H9 (cell line): ENCODE data around the gene CRPPA. TPM values are rescaled to one million over a fixed set of nuclear protein-coding genes. Genes with fewer than 3 reads are reported as not detected.

Experiments
- DNase-seq: peaks from one replicate; pipeline ENCODE4 v3.0.0-alpha.2; 2017
- H2AFZ ChIP-seq: one replicate; pipeline ENCODE4 v1.6.1; 2013; ENCODE audit warnings: mild to moderate bottlenecking, low read length, control low read depth, moderate library complexity
- H2AK5ac ChIP-seq: 2 replicates; pipeline ENCODE4 v1.6.1; 2013; ENCODE audit warnings: low read length, control low read depth, mixed read lengths; ENCODE audit not compliant: insufficient read length
- H2BK120ac ChIP-seq: one replicate; pipeline ENCODE4 v1.6.1; 2013; ENCODE audit warnings: low read depth, mild to moderate bottlenecking, low read length, control low read depth, inconsistent platforms; ENCODE audit not compliant: poor library complexity, severe bottlenecking
- H2BK12ac ChIP-seq: 2 replicates; pipeline ENCODE4 v1.6.1; 2013; ENCODE audit warnings: low read length, control low read depth, mixed read lengths, low read depth; ENCODE audit not compliant: insufficient read length
- H2BK15ac ChIP-seq: 2 replicates; pipeline ENCODE4 v1.6.1; 2013; ENCODE audit warnings: low read depth, low read length, control low read depth
- H2BK20ac ChIP-seq: one replicate; pipeline ENCODE4 v1.6.1; 2013; ENCODE audit warnings: low read depth, mild to moderate bottlenecking, low read length, control low read depth, inconsistent platforms; ENCODE audit not compliant: poor library complexity, severe bottlenecking
- H2BK5ac ChIP-seq: 2 replicates; pipeline ENCODE4 v1.6.1; 2013; ENCODE audit warnings: low read length, control low read depth, mixed read lengths; ENCODE audit not compliant: insufficient read length
- H3K14ac ChIP-seq: 2 replicates; pipeline ENCODE4 v1.6.1; 2013; ENCODE audit warnings: low read length, control low read depth; ENCODE audit not compliant: insufficient read depth
- H3K18ac ChIP-seq: 2 replicates; pipeline ENCODE4 v1.6.1; 2013; ENCODE audit warnings: low read depth, mild to moderate bottlenecking, mixed read lengths, low read length, control low read depth; ENCODE audit not compliant: insufficient read length
- H3K23ac ChIP-seq: 2 replicates; pipeline ENCODE4 v1.6.1; 2013; ENCODE audit warnings: low read length, control low read depth, mixed read lengths, low read depth; ENCODE audit not compliant: insufficient read length
- H3K23me2 ChIP-seq: 2 replicates; pipeline ENCODE4 v1.6.1; 2013; ENCODE audit warnings: low read depth, mild to moderate bottlenecking, mixed read lengths, low read length, control low read depth; ENCODE audit not compliant: insufficient read length, poor library complexity, severe bottlenecking
- H3K27ac ChIP-seq: 2 replicates; pipeline ENCODE4 v1.5.1; 2013; ENCODE audit warnings: low read length, control low read depth, mixed read lengths, low read depth; ENCODE audit not compliant: insufficient read length
- H3K27me3 ChIP-seq: 2 replicates; pipeline ENCODE4 v1.6.1; 2013; ENCODE audit warnings: low read length, control low read depth, inconsistent platforms; ENCODE audit not compliant: insufficient read depth
- H3K4ac ChIP-seq: 2 replicates; pipeline ENCODE4 v1.6.1; 2013; ENCODE audit warnings: low read depth, mild to moderate bottlenecking, control low read depth, inconsistent platforms, low read length, moderate library complexity
- H3K4me1 ChIP-seq: 2 replicates; pipeline ENCODE4 v1.6.1; 2013; ENCODE audit warnings: low read length, control low read depth, inconsistent platforms; ENCODE audit not compliant: insufficient read depth
- H3K4me2 ChIP-seq: 2 replicates; pipeline ENCODE4 v1.6.1; 2013; ENCODE audit warnings: low read length, control low read depth, mixed read lengths; ENCODE audit not compliant: insufficient read length, insufficient read depth
- H3K56ac ChIP-seq: 2 replicates; pipeline ENCODE4 v1.6.1; 2013; ENCODE audit warnings: low read depth, mild to moderate bottlenecking, mixed read lengths, low read length, control low read depth; ENCODE audit not compliant: insufficient read length
- H3K79me1 ChIP-seq: 2 replicates; pipeline ENCODE4 v1.6.1; 2013; ENCODE audit warnings: low read depth, mild to moderate bottlenecking, moderate library complexity, low read length, control low read depth, inconsistent platforms; ENCODE audit not compliant: insufficient read depth, poor library complexity, severe bottlenecking
- H3K79me2 ChIP-seq: 2 replicates; pipeline ENCODE4 v1.6.1; 2013; ENCODE audit warnings: low read length, control low read depth, inconsistent platforms; ENCODE audit not compliant: insufficient read depth
- H3K9ac ChIP-seq: 2 replicates; pipeline ENCODE4 v1.6.1; 2013; ENCODE audit warnings: low read length, control low read depth, mixed read lengths; ENCODE audit not compliant: insufficient read length; ENCODE audit errors: extremely low read depth
- H3K9me3 ChIP-seq: one replicate; pipeline ENCODE4 v1.6.1; 2013; ENCODE audit warnings: low read depth, low read length, inconsistent platforms; ENCODE audit not compliant: control insufficient read depth
- H3T11ph ChIP-seq: one replicate; pipeline ENCODE4 v1.6.1; 2013; ENCODE audit warnings: mild to moderate bottlenecking, low read length, control low read depth, inconsistent platforms
- H4K20me1 ChIP-seq: one replicate; pipeline ENCODE4 v1.6.1; 2013; ENCODE audit not compliant: control insufficient read depth, insufficient read length, insufficient read depth
- H4K5ac ChIP-seq: 2 replicates; pipeline ENCODE4 v1.6.1; 2013; ENCODE audit warnings: low read depth, mild to moderate bottlenecking, mixed read lengths, low read length, control low read depth; ENCODE audit not compliant: insufficient read length
- H4K8ac ChIP-seq: replicated peaks from 2 replicates; pipeline ENCODE4 v1.6.1; 2013; ENCODE audit warnings: low read length, control low read depth, mixed read lengths, low read depth; ENCODE audit not compliant: insufficient read length
- H4K91ac ChIP-seq: 2 replicates; pipeline ENCODE4 v1.6.1; 2013; ENCODE audit warnings: low read depth, mild to moderate bottlenecking, moderate library complexity, mixed read lengths, low read length, control low read depth; ENCODE audit not compliant: insufficient read length
- H3K27ac Mint-ChIP-seq, 3 experiments: 2 replicates in 2 of 3; 3 replicates in 1 of 3; pipeline ENCODE4 v1.8.0; 2020 to 2021; ENCODE audit warnings: mixed read lengths in 3 of 3, mild to moderate bottlenecking in 1 of 3, moderate library complexity in 1 of 3
- H3K27me3 Mint-ChIP-seq: 2 replicates; pipeline ENCODE4 v1.8.0; 2021; ENCODE audit warnings: low read depth, mild to moderate bottlenecking, moderate library complexity, mixed read lengths
- H3K36me3 Mint-ChIP-seq, 3 experiments: 2 replicates in 2 of 3; 3 replicates in 1 of 3; pipeline ENCODE4 v1.8.0; 2020 to 2021; ENCODE audit warnings: low read depth in 3 of 3, mixed read lengths in 3 of 3; ENCODE audit not compliant: insufficient read depth in 1 of 3
- H3K4me1 Mint-ChIP-seq, 2 experiments: 2 replicates each; pipeline ENCODE4 v1.8.0; 2020; ENCODE audit warnings: mixed read lengths in 2 of 2
- H3K4me3 Mint-ChIP-seq, 2 experiments: 2 replicates in 1 of 2; 3 replicates in 1 of 2; pipeline ENCODE4 v1.8.0; 2020 to 2021; ENCODE audit warnings: mild to moderate bottlenecking in 2 of 2, mixed read lengths in 2 of 2, moderate library complexity in 1 of 2
- H3K9me3 Mint-ChIP-seq, 2 experiments: 2 replicates in 1 of 2; 3 replicates in 1 of 2; pipeline ENCODE4 v1.8.0; 2020; ENCODE audit warnings: mild to moderate bottlenecking in 2 of 2, mixed read lengths in 2 of 2, moderate library complexity in 1 of 2
- CTCF ChIP-seq: fragments of 200-600 bp; sonication (generic); conservative IDR thresholded peaks from 3 replicates; pipeline ENCODE4 v1.8.0; 2021; ENCODE audit warnings: antibody characterized with exemption, mild to moderate bottlenecking
- WGBS: extraction: QIAGEN DNeasy Blood & Tissue Kit; methylation state at CpG from one replicate; pipeline ENCODE4 v1.1.7; 2013; ENCODE audit warnings: missing lambda C conversion rate, low lambda C conversion rate, mixed read lengths; ENCODE audit not compliant: insufficient read length; ENCODE audit errors: extremely low coverage; 5-methylcytosine and 5-hydroxymethylcytosine counted together
- total RNA-seq: library from RNA; stranded (reverse); gene quantifications from 2 replicates; pipeline ENCODE4 v1.2.1, GENCODE V29; 2021

CRPPA gene
- total RNA-seq, 1 experiment from 2014 or later = 1.9 TPM

- no peaks in the 10 kb centered on the region for H3K27me3 Mint-ChIP-seq
- no peaks in the 10 kb centered on the region for H3K4me1 ChIP-seq
- no peaks in the 10 kb centered on the region for H3K79me2 ChIP-seq
- no peaks in the 10 kb centered on the region for H3K27me3 ChIP-seq
- no peak overlapping the region for H4K5ac ChIP-seq
- no peaks in the 10 kb centered on the region for H3K23me2 ChIP-seq
- no peak for DNase-seq
- no peak overlapping the region for H3T11ph ChIP-seq
- no peak overlapping the region for H2BK120ac ChIP-seq
- H3K9ac ChIP-seq = no peak overlapping the region
- no peaks in the 10 kb centered on the region for H3K79me1 ChIP-seq
- no peak overlapping the region for H3K27ac Mint-ChIP-seq
- H3K9me3 Mint-ChIP-seq = no peaks in the 10 kb centered on the region
- H2AK5ac ChIP-seq = no peak overlapping the region
- H3K9me3 ChIP-seq = no peaks in the 10 kb centered on the region
- H3K56ac ChIP-seq = no peak overlapping the region
- H3K4ac ChIP-seq = no peak overlapping the region
- no peak overlapping the region for H3K27ac ChIP-seq
- no peak overlapping the region for H3K4me3 Mint-ChIP-seq
- WGBS = no CpG with 5 or more reads among the region's 8 CpGs
- H3K36me3 Mint-ChIP-seq = no peaks in the 10 kb centered on the region
- no peak overlapping the region for H2BK12ac ChIP-seq
- H3K23ac ChIP-seq = no peak overlapping the region
- H2BK20ac ChIP-seq = no peak overlapping the region
- TF ChIP-seq CTCF = no peak
- H4K8ac ChIP-seq = no peak overlapping the region
- H2BK5ac ChIP-seq = no peak overlapping the region
- H3K4me1 Mint-ChIP-seq = no peaks in the 10 kb centered on the region
- H3K4me2 ChIP-seq = no peak overlapping the region
- H2BK15ac ChIP-seq = no peak overlapping the region
- H3K18ac ChIP-seq = no peak overlapping the region
- H4K20me1 ChIP-seq = no peaks in the 10 kb centered on the region
- H2AFZ ChIP-seq = no peak overlapping the region
- H4K91ac ChIP-seq = no peak overlapping the region
- no peak overlapping the region for H3K14ac ChIP-seq
Measured at GRCh38 chr7:16412274-16413254, 8.8 kb downstream of the CRPPA start.
